Tibial nerve (tissue), 4 donors: ENCODE data around the gene LELP1. TPM values are rescaled to one million over a fixed set of nuclear protein-coding genes. Genes with fewer than 3 reads are reported as not detected.
"Not testable (repeated sequence)": the region's sequence is repeated elsewhere in the genome, so short reads cannot be mapped to it uniquely, and the experiment has no call there.

Experiments
- DNase-seq, 2 donors: peaks; one replicate each; pipeline ENCODE4 v3.0.0-alpha.2; 2019; ENCODE audit warnings: low spot score in 2 of 2
- H3K27ac ChIP-seq, 4 donors: fragments of 200-600 bp; sonication (generic) in 3 of 4; one replicate each; pipeline ENCODE4 v1.5.1; 2017 to 2019; ENCODE audit warnings: mild to moderate bottlenecking in 1 of 4
- H3K27me3 ChIP-seq, 2 donors: fragments of 200-600 bp; sonication (generic) in 1 of 2; one replicate each; pipeline versions ENCODE4 v1.5.1 to v1.6.0; 2017 to 2019
- H3K36me3 ChIP-seq, 3 donors: fragments of 200-600 bp; sonication (generic); one replicate each; pipeline ENCODE4 v1.5.1; 2018 to 2019
- H3K4me1 ChIP-seq, 4 donors: fragments of 200-600 bp; sonication (generic) in 3 of 4; one replicate each; pipeline ENCODE4 v1.5.1; 2017 to 2019
- H3K4me3 ChIP-seq, 4 donors: fragments of 200-600 bp; sonication (generic) in 3 of 4; one replicate each; pipeline ENCODE4 v1.5.1; 2017 to 2019; ENCODE audit warnings: mild to moderate bottlenecking in 1 of 4, moderate library complexity in 1 of 4
- H3K9me3 ChIP-seq, 4 donors: fragments of 200-600 bp; sonication (generic) in 3 of 4; one replicate each; pipeline ENCODE4 v1.5.1; 2017 to 2019
- CTCF ChIP-seq, 5 experiments: fragments of 200-600 bp in 3 of 5; fragments of 450-650 bp in 2 of 5; sonication (generic) in 3 of 5; IDR thresholded peaks; one replicate each; pipeline ENCODE4 v1.5.1; 2016 to 2019; ENCODE audit warnings: antibody characterized with exemption in 5 of 5, mild to moderate bottlenecking in 3 of 5, moderate library complexity in 2 of 5
- EP300 ChIP-seq, 2 donors: sonication (generic); formaldehyde crosslinking; IDR thresholded peaks; one replicate each; pipeline ENCODE4 v1.6.1; 2017; ENCODE audit warnings: antibody characterized with exemption in 2 of 2, mild to moderate bottlenecking in 1 of 2
- POLR2A ChIP-seq, 2 donors: fragments of 450-650 bp; IDR thresholded peaks; one replicate each; pipeline ENCODE4 v1.6.1; 2017; ENCODE audit warnings: antibody characterized with exemption in 2 of 2, mild to moderate bottlenecking in 2 of 2, moderate library complexity in 2 of 2
- WGBS, 2 donors: methylation state at CpG; one replicate each; pipeline ENCODE4 v1.1.5; 2018; 5-methylcytosine and 5-hydroxymethylcytosine counted together
- total RNA-seq, 4 donors: library from RNA; depleted of rRNA; stranded (reverse); fragments of >200 nt; gene quantifications; one replicate each; pipeline ENCODE4 v1.1.0, GENCODE V29; 2016

The LELP1 gene
- total RNA-seq, 4 donors from 2014 or later = not detected

GRCh38 chr1:153223040-153223891 is 20.0 kb downstream of the LELP1 start:
- 47 to 50% methylated on average over 16 of the region's 16 CpGs for WGBS, 2 donors
- H3K27ac ChIP-seq, H3K36me3 ChIP-seq, H3K27me3 ChIP-seq, H3K4me1 ChIP-seq, H3K9me3 ChIP-seq, H3K4me3 ChIP-seq: not testable (repeated sequence)
- peak; percentile 53 to 64 (median 57) for TF ChIP-seq CTCF (IDR thresholded peaks at IDR 0.05)
- DNase-seq = peak; percentile 37 to 55

- H3K27ac ChIP-seq = no peak overlapping the region
- H3K36me3 ChIP-seq = no peaks in the 10 kb centered on the region
- no peak for DNase-seq
- TF ChIP-seq POLR2A (IDR thresholded peaks at IDR 0.05) = no peak
- no peak for TF ChIP-seq EP300 (IDR thresholded peaks at IDR 0.05)
- TF ChIP-seq CTCF (IDR thresholded peaks at IDR 0.05) = no peak
- no peaks in the 10 kb centered on the region for H3K4me1 ChIP-seq
- 60 to 61% methylated on average over 2 of the region's 2 CpGs for WGBS, 2 donors
- no peak overlapping the region for H3K4me3 ChIP-seq
- peaks cover 0 to 4% of the 10 kb centered on the region in 2 donors for H3K27me3 ChIP-seq
- H3K9me3 ChIP-seq = no peaks in the 10 kb centered on the region
Observed at GRCh38 chr1:153227810-153228209, 24.6 kb downstream of the LELP1 start.

GRCh38 chr1:153228491-153228890 is 25.3 kb downstream of the LELP1 start:
- H3K27me3 ChIP-seq = peaks cover 0 to 4% of the 10 kb centered on the region in 2 donors
- no peaks in the 10 kb centered on the region for H3K36me3 ChIP-seq
- no peak for DNase-seq
- H3K27ac ChIP-seq = no peak overlapping the region
- peaks cover 0 to 3% (median 0%) of the 10 kb centered on the region in 4 donors for H3K4me1 ChIP-seq
- H3K4me3 ChIP-seq = no peak overlapping the region
- WGBS, 2 donors = 82 to 92% methylated on average over 1 of the region's 1 CpG
- TF ChIP-seq EP300 (IDR thresholded peaks at IDR 0.05) (no peak), CTCF (IDR thresholded peaks at IDR 0.05) (no peak), POLR2A (IDR thresholded peaks at IDR 0.05) (no peak)
- no peaks in the 10 kb centered on the region for H3K9me3 ChIP-seq

GRCh38 chr1:153229076-153229829 is 26.0 kb downstream of the LELP1 start:
- 48 to 50% methylated on average over 12 of the region's 12 CpGs for WGBS, 2 donors
- not testable (repeated sequence) for H3K4me3 ChIP-seq, H3K4me1 ChIP-seq, H3K27me3 ChIP-seq, H3K27ac ChIP-seq, DNase-seq, H3K9me3 ChIP-seq, H3K36me3 ChIP-seq
- peak in 2 of 5 experiments; percentile 10 to 18 for TF ChIP-seq CTCF (IDR thresholded peaks at IDR 0.05)

GRCh38 chr1:153231363-153231762 is 28.1 kb downstream of the LELP1 start:
- WGBS, 2 donors = 69 to 76% methylated on average over 4 of the region's 4 CpGs
- no peak for TF ChIP-seq POLR2A (IDR thresholded peaks at IDR 0.05)
- no peak for TF ChIP-seq EP300 (IDR thresholded peaks at IDR 0.05)
- TF ChIP-seq CTCF (IDR thresholded peaks at IDR 0.05) = no peak
- no peak overlapping the region for H3K4me3 ChIP-seq
- H3K9me3 ChIP-seq = no peaks in the 10 kb centered on the region
- peaks cover 0 to 3% (median 0%) of the 10 kb centered on the region in 4 donors for H3K4me1 ChIP-seq
- no peak overlapping the region for H3K27ac ChIP-seq
- DNase-seq = no peak
- H3K27me3 ChIP-seq = peaks cover 0 to 4% of the 10 kb centered on the region in 2 donors
- H3K36me3 ChIP-seq = no peaks in the 10 kb centered on the region
